ENCODE measurements around the gene VWA3B. TPM values are rescaled to one million over a fixed set of nuclear protein-coding genes. Genes with fewer than 3 reads are reported as not detected.
"Not testable (repeated sequence)": the region's sequence is repeated elsewhere in the genome, so short reads cannot be mapped to it uniquely, and the experiment has no call there.

VWA3B gene
- total RNA-seq, 3 donors from 2014 or later, result not detected

DNA sequence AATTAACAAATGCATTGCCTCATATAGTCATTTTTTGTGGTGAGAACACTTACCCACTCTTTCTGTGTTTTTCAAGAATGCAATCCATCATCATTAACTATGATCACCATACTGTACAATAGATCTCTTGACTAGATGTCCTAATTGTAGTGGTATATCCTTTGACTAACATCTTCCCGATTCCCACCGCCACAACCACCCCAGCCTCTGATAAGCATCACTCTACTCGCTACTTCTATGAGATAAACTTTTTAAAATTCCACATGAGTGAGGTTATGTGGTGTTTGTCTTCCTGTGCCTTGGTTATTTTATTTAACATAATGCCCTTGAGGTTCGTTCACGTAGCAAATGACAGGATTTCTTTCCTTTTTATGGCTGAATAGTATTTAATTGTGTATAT is 6.6 kb downstream of the VWA3B start:
- no peak for TF ChIP-seq POLR2AphosphoS5 (IDR thresholded peaks at IDR 0.05)
- TF ChIP-seq, protein P1, sequence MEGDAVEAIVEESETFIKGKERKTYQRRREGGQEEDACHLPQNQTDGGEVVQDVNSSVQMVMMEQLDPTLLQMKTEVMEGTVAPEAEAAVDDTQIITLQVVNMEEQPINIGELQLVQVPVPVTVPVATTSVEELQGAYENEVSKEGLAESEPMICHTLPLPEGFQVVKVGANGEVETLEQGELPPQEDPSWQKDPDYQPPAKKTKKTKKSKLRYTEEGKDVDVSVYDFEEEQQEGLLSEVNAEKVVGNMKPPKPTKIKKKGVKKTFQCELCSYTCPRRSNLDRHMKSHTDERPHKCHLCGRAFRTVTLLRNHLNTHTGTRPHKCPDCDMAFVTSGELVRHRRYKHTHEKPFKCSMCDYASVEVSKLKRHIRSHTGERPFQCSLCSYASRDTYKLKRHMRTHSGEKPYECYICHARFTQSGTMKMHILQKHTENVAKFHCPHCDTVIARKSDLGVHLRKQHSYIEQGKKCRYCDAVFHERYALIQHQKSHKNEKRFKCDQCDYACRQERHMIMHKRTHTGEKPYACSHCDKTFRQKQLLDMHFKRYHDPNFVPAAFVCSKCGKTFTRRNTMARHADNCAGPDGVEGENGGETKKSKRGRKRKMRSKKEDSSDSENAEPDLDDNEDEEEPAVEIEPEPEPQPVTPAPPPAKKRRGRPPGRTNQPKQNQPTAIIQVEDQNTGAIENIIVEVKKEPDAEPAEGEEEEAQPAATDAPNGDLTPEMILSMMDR (IDR thresholded peaks at IDR 0.05), result no peak
- no peak for TF ChIP-seq POLR2A (IDR thresholded peaks at IDR 0.05)
- H3K27ac ChIP-seq, result no peak overlapping the region
- no peak for DNase-seq (ENCODE audit: low spot score in 2 of 2)
- intact Hi-C loops (cut with DNase I; ENCODE audit: low total_unique reads), result no loop called here
- H3K36me3 ChIP-seq, result no peaks in the 10 kb centered on the region
- no peaks in the 10 kb centered on the region for H3K4me1 ChIP-seq
- H3K27me3 ChIP-seq, result no peaks in the 10 kb centered on the region
- peaks cover 0 to 16% of the 10 kb centered on the region in 2 donors for H3K9me3 ChIP-seq
- H3K4me3 ChIP-seq, result no peak overlapping the region

GRCh38 chr2:98099939-98100743 is 13.2 kb downstream of the VWA3B start:
- H3K27ac ChIP-seq, result no peak overlapping the region
- intact Hi-C loops (cut with DNase I; ENCODE audit: low total_unique reads), result no loop called here
- no peaks in the 10 kb centered on the region for H3K36me3 ChIP-seq
- DNase-seq (ENCODE audit: low spot score in 2 of 2), result no peak
- peaks cover 0 to 20% of the 10 kb centered on the region in 2 donors for H3K9me3 ChIP-seq
- TF ChIP-seq, protein P1 (IDR thresholded peaks at IDR 0.05), result no peak
- TF ChIP-seq POLR2AphosphoS5 (IDR thresholded peaks at IDR 0.05) (no peak), POLR2A (IDR thresholded peaks at IDR 0.05) (no peak)
- H3K27me3 ChIP-seq, result no peaks in the 10 kb centered on the region
- H3K4me3 ChIP-seq, result no peak overlapping the region
- no peaks in the 10 kb centered on the region for H3K4me1 ChIP-seq

GRCh38 chr2:98102315-98102714 is 15.3 kb downstream of the VWA3B start:
- H3K9me3 ChIP-seq; H3K27me3 ChIP-seq; intact Hi-C loops (cut with DNase I; ENCODE audit: low total_unique reads); H3K4me1 ChIP-seq; DNase-seq (ENCODE audit: low spot score in 2 of 2); H3K36me3 ChIP-seq; H3K4me3 ChIP-seq; H3K27ac ChIP-seq: not testable (repeated sequence)

DNA sequence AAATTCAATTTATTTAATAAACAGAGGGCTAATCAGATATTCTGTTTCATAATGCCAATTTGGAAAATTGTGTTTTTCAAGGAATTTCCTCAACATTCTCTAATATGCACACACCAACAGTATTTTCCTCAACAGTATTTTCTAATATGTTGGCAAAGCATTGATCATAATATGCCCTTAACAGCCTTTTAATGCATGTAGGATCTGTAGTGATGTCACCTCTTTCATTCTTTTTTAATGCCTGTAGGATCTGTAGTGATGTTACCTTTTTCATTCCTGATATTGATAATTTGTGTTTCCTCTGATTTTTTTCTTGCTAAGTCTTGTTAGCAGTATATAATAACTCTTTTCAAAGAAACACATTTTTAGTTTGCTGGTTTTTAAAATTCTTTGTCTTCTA is 15.9 kb downstream of the VWA3B start:
- DNase-seq (ENCODE audit: low spot score in 2 of 2), result no peak
- no peaks in the 10 kb centered on the region for H3K36me3 ChIP-seq
- no peak for TF ChIP-seq POLR2A (IDR thresholded peaks at IDR 0.05)
- TF ChIP-seq POLR2AphosphoS5 (IDR thresholded peaks at IDR 0.05), result no peak
- TF ChIP-seq, protein P1 (IDR thresholded peaks at IDR 0.05), result no peak
- no peaks in the 10 kb centered on the region for H3K4me1 ChIP-seq
- H3K4me3 ChIP-seq, result no peak overlapping the region
- intact Hi-C loops (cut with DNase I; ENCODE audit: low total_unique reads), result no loop called here
- peaks cover 4 to 6% of the 10 kb centered on the region in 2 donors for H3K9me3 ChIP-seq
- H3K27me3 ChIP-seq, result no peaks in the 10 kb centered on the region
- no peak overlapping the region for H3K27ac ChIP-seq

GRCh38 chr2:98108110-98108509 is 21.1 kb downstream of the VWA3B start:
- intact Hi-C loops (cut with DNase I; ENCODE audit: low total_unique reads), result no loop called here
- DNase-seq (ENCODE audit: low spot score in 2 of 2), result no peak

More at GRCh38 chr2:98108110-98108509, 21.1 kb downstream of the VWA3B start:
- TF ChIP-seq POLR2A (IDR thresholded peaks at IDR 0.05) (no peak), POLR2AphosphoS5 (IDR thresholded peaks at IDR 0.05) (no peak)
- TF ChIP-seq, protein P1 (IDR thresholded peaks at IDR 0.05), result no peak
- H3K9me3 ChIP-seq, result peaks cover 4 to 12% of the 10 kb centered on the region in 2 donors
- no peaks in the 10 kb centered on the region for H3K4me1 ChIP-seq
- no peak overlapping the region for H3K27ac ChIP-seq
- H3K27me3 ChIP-seq, result no peaks in the 10 kb centered on the region
- no peak overlapping the region for H3K4me3 ChIP-seq
- no peaks in the 10 kb centered on the region for H3K36me3 ChIP-seq
